T-helper 1 cell (primary cell): Measurements from ENCODE around the gene NDUFB11.
"Not testable (repeated sequence)": the region's sequence is repeated elsewhere in the genome, so short reads cannot be mapped to it uniquely, and the experiment has no call there.

ENCODE experiments used
- DNase-seq, 5 donors: peaks; one replicate each; pipeline ENCODE4 v3.0.0-alpha.2; 2012 to 2020

Gene NDUFB11

DNA sequence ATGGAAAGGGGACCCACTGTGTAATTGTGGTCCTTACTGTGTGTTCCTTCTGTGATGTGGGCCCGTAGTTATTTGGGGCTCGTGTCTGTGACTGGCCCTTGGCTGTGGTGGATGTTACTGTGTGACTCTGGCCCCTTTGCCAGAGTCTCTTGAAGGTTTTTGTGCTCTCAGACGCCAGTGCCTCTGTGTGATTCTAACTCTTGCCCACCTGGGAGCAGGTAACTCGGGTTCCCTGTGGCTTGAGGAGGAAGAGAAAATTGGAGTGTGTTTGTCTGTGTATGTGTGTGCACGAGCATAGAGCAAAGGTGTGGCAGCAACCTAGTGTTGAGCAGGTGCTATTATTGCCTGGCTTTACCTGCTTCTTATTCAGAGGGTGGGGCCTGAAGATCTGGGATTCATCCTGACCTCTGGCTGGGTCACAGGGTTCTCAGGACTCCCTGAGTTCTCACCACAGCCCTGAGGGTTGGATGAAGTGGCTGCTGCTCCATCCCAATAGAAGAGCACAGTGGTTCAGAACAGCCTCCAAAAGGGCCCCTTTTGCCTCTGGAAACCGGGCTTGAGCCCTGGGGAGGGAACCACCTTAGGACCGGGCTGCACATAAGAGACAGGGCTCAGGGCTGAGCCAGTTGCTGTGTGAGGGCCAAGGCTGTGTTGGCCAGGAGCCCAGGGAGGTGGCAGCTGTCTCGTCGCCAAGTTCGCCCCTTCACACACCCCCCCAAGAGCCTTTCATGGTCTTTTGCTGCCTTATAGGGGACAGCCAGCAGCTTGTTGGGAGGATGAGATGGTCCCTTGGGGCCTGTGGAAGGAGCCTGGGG lies 1.8 kb upstream of the NDUFB11 start:
- DNase-seq = no peak

DNA sequence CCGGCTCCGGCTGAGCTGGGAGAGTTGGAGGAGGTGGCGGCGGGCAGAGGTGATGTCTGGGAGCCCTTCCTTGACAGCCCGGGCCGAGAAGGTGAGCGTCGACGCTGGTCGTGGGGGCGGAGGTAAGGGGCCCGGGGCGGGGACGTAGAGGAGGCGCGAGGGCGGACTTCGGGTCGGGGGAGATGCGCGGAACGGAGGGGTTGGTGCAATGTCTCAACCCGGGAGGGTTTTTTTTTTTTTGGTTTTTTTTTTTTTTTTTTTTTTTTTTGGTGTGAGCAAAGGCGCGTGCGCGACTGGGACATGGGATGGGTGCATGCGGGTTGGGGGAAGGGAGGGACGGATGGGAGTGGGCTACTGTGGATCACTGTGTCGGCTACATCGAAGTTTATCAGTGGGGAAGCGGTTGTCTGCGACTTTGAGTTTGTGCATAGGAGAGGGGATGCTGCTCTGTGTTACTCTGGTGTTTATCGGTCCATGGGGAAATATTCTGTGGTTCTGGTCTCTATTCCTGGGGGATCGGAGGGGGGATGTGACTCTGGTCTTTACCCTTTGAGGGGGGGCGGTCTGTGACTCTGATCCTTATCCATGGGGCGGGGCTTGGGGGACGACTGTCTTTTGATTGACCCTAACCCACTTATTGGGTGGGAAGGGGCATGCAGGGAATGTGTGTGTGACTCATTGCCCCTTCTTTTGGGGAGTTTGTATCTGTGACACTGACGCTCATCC lies 1.1 kb upstream of the NDUFB11 start:
- DNase-seq = no peak

DNA sequence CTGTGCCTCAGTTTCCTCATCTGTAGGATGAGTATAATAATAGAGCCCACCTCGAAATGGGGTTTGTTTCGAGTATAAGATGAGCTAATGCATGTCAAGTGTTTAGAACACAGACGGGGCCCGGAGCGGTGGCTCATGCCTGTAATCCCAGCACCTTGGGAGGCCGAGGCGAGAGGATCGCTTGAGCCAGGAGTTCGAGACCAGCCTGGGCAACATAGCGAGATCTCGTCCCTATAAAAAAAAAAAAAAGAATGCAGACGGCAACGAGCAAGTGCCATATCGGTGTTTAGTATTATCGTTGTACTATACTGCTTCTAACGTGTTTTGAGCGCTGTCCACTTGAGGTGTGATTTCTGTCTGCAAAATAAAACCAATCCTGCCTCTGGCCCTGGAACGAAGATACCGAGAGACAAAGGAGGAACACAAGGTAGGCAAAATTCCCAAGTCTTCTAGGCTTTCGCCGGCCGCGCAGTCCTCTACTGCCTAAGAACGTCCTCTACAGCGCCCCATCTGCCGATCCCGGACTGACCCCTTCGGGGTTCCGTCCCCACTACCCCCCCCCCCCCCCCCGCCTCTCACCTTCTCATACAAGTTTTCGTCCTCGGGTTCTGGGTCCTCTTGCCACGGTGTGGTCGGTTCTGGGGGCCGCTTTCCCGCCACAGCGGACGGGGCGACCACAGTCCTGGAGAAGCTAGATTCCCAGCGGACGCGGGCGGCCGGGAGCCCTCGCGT lies 442 bp downstream of the NDUFB11 start:
- DNase-seq = peak in 3 of 5 donors; percentile 9 to 31 (median 27)

DNA sequence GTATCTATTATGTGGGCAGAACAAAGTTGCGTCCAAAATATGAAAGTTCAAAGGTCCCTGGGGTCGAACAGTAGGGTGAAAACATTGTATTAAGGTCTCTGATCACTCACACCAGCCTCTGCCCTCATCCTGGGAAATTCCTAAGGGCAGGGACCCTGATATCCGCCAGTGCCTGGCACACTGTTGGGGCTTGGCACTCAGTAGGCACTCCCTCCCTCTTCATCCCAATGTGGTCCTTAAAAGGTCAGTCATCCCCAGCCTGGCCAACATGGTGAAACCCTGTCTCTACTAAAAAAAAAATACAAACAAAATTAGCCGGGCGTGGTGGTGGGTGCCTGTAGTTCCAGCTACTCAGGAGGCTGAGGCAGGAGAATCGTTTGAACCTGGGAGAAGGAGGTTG lies 6.3 kb downstream of the NDUFB11 start:
- no peak for DNase-seq

DNA sequence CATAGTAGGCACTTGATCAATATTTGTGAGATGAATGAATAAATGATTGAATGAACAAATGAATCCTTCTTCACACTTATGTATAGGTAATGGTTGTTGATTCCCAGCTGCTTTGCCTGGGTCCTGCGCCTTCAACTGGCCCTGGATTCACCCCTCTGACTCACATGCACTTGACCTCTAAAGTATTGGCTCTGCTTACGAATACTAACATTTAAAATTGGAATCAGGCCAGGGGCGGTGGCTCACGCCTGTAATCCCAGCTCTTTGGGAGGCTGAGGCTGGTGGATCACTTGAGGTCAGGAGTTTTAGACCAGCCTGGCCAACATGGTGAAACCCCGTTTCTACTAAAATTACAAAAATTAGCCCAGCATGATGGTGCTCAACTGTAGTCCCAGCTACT lies 8.9 kb downstream of the NDUFB11 start:
- not testable (repeated sequence) for DNase-seq

DNA sequence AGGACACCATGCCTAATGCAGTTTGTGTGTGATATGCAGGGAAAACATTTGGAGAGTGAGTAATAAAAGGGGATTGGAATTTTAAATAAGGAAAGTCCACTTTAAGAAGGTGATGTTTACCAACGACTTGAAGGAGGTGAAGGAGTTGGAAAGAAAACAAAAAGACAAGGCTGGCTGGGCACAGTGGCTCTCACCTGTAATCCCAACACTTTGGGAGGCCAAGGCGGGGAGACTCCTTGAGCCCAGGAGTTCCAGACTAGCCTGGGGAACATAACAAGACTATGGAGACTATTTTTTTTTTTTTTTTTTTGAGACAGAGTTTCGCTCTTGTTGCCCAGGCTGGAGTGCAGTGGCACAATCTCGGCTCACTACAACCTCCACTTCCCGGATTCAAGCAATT lies 11.0 kb downstream of the NDUFB11 start:
- DNase-seq = no peak

DNA sequence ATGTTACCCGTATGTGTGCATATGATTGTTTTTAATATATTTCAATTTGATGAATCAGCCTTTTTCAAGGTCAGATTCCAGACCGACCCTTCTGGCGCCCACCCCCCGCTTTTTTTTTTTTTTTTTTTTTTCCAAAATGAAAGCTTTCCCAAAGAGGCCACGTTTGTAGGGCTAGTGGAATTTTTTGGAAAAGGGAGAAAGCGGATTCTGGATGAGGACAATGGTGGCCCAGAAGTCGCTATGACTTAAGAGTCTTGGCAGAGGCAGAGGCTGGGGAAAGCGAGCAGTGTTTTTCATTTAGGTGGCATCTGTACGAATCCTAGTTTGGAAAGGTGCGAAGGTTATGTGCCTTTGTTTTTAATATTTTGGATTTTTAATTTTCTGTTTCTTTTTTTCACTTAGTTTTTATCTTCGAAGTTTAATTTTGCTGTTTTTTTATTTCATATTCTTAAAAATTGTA lies 14.6 kb downstream of the NDUFB11 start:
- no peak for DNase-seq

DNA sequence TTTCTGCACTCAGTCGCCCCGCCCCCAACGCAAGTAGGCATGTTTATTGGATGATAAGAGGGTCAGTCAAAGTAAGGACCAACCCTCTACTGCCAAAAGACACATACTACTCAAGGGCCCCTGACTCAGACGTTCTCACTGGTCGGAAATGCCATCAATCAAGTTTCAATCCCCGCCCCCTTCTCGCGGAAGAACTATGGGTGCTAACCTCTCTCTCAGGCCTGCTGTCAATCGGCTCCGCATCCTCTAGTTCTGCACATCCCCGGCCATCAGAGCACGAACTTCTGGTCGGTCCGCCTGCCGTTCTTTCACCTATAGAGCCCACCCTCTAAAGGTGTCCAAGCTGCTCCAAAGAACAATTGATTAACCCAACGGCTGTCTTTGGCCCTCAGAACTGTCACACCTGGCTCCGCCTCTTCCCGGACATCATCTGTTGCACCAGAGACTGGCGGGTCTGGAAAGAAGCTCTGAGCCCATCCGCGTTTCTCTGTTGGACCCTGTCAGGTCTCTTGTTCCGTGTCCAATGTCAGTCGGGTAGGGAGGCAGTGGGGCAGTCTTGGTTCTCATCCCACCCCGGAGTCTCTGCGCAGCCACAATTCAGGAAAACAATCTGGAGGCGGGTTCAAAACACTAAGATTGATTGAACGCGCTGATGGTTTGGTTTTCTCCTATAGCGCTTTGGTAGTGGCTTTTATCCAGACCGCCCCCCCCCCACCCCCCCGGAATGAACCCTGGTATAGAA lies 15.2 kb downstream of the NDUFB11 start:
- DNase-seq = peak; percentile 66 to 94 (median 74)

DNA sequence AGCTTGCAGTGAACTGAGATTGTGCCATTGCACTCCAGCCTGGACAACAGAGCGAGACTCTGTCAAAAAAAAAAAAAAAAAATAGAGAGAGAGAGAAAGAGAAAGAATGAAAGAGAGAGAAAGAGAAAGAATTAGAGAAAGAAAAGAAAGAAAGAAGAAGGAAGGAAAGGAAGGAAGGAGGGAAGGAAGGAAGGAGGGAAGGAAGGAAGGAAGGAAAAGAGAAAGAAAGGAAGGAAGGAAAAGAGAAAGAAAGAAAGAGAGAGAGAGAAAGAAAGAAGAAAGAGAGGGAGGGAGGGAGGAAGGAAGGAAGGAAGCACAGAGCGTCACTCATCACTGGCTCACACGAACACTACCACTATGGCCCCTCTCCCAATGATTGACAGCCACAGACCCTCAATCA lies 20.0 kb downstream of the NDUFB11 start:
- DNase-seq = not testable (repeated sequence)

DNA sequence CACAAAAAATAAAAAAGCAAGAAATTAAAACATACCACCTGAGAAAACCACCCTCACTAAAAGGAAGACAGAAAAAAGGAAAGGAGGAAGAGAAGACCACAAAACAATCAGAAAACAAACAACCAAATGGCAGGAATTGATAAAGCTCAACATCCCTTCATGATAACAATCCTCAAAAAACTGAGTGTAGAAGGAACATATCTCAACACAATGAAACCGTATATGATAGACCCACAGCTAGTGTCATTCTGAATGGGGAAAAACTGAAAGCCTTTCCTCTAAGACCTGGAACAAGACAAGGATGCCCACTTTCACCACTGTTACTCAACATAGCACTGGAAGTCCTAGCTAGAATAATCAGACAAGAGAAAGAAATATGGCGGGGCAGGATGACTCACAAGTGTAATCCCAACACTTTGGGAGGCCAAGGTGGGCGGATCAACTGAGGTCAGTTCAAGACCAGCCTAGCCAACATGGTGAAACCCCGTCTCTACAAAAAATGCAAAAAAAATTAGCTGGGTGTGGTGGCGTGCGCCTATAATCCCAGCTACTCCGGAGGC lies 27.9 kb downstream of the NDUFB11 start:
- not testable (repeated sequence) for DNase-seq

DNA sequence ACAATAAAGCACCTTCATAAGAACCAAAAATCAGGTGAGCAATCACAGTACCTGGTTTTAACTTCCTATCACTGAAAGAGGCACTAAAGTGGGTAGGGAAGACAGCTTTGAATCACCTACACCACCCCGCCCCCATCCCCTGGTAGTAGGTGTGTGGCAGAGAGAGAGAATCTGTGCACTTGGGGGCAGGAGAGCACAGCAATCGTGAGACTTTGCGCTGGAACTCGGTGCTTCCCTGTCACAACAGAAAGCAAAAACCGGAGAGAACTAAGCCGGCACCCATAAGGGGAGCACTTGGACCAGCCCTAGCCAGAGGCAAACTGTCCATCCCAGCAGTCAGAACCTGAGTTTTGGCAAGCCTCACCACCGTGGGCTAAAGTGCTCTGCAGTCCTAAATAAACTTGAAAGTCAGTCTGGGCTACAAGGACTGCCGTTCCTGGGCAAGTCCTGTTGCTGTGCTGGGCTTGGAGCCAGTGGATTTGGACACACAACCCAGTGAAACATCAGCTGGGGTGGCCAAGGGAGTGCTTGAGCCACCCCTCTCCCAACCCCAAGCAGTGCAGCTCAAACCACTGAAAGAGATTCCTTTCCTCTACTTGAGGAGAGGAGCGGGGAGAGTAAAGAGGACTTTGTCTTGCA lies 32.1 kb downstream of the NDUFB11 start:
- no peak for DNase-seq

DNA sequence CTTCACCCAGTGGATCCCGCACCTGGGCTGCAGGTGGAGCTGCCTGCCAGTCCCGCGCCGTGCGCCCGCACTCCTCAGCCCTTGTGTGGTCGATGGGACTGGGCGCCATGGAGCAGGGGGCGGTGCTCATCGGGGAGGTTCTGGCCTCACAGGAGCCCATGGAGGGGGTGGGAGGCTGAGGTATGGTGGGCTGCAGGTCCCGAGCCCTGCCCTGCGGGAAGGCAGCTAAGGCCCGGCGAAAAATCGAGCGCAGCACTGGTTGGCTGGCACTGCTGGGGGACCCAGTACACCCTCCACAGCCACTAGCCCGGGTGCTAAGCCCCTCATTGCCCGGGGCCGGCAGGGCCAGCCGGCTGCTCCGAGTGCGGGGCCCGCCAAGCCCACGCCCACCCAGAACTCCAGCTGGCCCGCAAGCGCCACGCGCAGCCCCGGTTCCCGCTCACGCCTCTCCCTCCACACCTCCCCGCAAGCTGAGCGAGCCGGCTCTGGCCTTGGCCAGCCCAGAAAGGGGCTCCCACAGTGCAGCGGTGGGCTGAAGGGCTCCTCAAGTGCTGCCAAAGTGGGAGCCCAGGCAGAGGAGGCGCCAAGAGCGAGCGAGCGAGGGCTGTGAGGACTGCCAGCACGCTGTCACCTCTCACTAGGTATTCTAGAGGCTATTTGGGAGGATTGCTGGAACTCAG lies 33.4 kb downstream of the NDUFB11 start:
- DNase-seq = not testable (repeated sequence)

DNA sequence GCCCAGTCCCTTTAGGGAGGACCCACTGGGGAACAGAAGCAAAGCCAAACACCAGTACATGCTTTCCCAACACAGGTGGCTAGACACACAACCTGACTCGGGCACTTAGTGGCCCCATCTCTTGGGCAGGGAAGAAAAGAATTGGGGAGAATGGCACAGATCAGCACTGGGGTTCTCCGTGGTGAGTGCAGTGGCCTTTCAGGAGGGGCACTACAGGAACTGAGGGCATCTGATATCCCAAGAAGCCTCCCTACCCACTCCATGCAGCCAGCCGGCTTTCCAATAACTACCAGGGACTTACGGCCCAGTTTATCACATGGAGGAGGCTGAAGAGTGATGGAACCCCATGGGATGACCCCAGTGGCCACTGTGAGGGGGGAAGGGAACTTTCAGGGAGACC lies 43.3 kb downstream of the NDUFB11 start:
- no peak for DNase-seq

DNA sequence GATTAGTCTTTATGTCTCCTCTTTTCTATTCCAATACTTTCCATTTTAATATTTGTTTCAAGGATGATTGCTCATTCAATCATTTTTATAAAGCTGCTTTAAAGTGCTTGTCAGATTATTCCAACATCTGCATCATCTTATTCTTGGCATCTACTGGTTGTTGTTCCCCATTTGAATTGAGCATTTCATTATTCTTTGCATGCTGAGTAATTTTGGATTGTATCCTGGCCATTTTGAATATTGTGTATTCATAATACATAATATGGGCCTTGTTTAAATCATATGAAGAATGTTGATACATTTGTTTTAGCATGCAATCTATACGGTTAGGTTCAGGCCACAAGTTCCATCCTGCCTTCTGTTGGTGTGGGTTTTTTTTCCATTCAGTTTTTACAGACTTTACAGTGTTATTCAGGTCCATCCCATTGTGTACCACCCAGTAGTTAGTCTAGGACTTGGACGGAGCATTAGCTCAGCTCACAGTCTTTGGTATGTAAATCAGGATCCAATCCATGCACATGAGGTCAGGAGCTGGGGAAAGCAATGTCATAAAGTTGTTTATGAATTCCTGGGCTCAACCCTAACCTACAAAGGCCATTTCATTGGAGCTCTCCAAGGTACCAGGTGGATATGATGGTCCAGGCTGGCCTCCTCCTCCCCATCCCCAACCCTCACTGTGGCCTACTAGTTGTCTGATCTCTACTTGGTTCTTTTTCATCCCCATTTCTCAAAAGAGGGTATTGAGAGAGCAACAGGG lies 46.0 kb downstream of the NDUFB11 start:
- no peak for DNase-seq

DNA sequence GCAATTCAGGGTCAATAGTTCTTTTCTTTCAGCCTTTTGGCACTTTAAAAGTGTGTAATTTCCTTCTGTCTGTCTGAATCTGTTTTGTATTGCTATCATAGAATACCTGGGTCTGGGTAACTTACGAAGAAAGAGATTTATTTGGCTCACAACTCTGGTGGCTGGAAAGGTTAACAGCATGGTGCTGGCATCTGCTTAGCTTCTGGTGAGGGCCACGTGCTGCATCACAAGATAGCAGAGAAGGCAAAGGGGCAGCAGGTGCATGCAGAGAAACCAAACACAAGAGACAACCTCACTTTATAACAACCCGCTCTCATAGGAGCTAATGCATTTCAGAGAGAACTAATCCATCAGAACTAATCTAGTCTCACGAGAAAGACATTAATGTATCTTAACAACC lies 47.5 kb downstream of the NDUFB11 start:
- no peak for DNase-seq

DNA sequence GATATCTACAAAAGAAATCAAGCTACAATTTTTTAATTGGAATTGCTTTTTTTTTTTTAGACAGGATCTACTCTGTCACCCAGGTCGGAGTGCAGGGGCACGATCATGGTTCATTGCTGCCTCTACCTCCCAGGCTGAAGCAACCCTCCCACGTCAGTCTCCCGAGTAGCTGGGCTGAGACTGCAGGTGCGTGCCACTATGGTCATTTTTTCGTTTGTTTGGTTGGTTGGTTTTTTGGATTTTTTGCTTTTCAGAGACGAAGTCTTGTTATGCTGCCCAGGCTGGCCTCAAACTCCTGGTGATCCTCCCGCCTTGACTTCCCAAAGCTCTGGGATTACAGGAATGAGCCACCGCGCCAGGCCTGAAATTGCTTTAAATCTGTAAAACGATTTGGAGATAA lies 50.6 kb downstream of the NDUFB11 start:
- no peak for DNase-seq

DNA sequence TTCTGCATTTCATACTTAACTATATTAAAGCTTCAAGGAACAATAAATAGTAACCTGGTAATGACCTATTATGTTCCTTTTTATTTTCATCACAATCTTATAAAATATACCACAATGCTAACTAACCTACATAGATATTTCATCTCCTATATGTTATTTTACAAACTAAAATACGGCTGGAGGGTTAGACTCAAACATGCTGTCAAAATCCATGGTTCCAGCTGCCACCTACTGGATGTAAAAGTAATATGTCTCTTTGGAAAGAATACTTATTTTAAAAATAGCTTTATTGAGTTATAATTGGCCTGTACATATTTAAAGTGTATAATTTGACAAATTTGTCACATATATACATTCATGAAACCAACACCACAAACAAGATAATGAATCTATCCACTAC lies 51.3 kb downstream of the NDUFB11 start:
- peak in 1 of 5 donors; percentile 10 for DNase-seq
